Body of pancreas (tissue), 4 donors: Measurements from ENCODE around the gene C10orf95. TPM values are rescaled to one million over a fixed set of nuclear protein-coding genes. Genes with fewer than 3 reads are reported as not detected.

Source experiments
- ATAC-seq: fragments of 150-250 bp; one replicate; pipeline ENCODE4 v1.9.1; 2016
- DNase-seq, 4 donors: peaks; one replicate each; pipeline ENCODE4 v3.0.0-alpha.2; 2019
- H3K27ac ChIP-seq, 4 donors: fragments of 200-600 bp; sonication (generic); 1 replicate in 3 of 4; 2 replicates in 1 of 4; pipeline versions ENCODE4 v1.5.1 to v1.6.1; 2016 to 2019; ENCODE audit warnings: mild to moderate bottlenecking in 1 of 4, mixed read lengths in 1 of 4, moderate library complexity in 1 of 4
- H3K27me3 ChIP-seq, 2 donors: fragments of 200-600 bp; sonication (generic); one replicate each; pipeline ENCODE4 v1.6.0; 2016; ENCODE audit warnings: mild to moderate bottlenecking in 1 of 2
- H3K36me3 ChIP-seq, 2 donors: fragments of 200-600 bp; sonication (generic); replicated peaks in 1 of 2; 2 replicates each; pipeline ENCODE4 v1.5.1; 2016; ENCODE audit warnings: low read depth in 2 of 2; ENCODE audit not compliant: insufficient read depth in 1 of 2
- H3K4me1 ChIP-seq: fragments of 200-600 bp; sonication (generic); one replicate; pipeline ENCODE4 v1.6.0; 2016
- H3K4me3 ChIP-seq, 2 donors: fragments of 200-600 bp; sonication (generic); 1 replicate in 1 of 2; 2 replicates in 1 of 2; pipeline ENCODE4 v1.5.1; 2016 to 2019
- H3K9me3 ChIP-seq, 3 donors: fragments of 200-600 bp; sonication (generic); 1 replicate in 2 of 3; 2 replicates in 1 of 3; pipeline ENCODE4 v1.5.1; 2016
- CTCF ChIP-seq, 7 experiments: fragments of 450-650 bp in 4 of 7; fragments of 200-600 bp in 3 of 7; sonication (generic) in 3 of 7; IDR thresholded peaks; one replicate each; pipeline ENCODE4 v1.5.1; 2016 to 2019; ENCODE audit warnings: antibody characterized with exemption in 7 of 7
- POLR2A ChIP-seq, 3 donors: fragments of 450-650 bp; IDR thresholded peaks; one replicate each; pipeline ENCODE4 v1.6.1; 2016; ENCODE audit warnings: antibody characterized with exemption in 3 of 3, mild to moderate bottlenecking in 2 of 3
- WGBS, 2 donors: methylation state at CpG; one replicate each; pipeline ENCODE4 v1.1.5; 2017; 5-methylcytosine and 5-hydroxymethylcytosine counted together
- intact Hi-C: fragments of 100-400 bp; cut with DNase I; formaldehyde crosslinking; loops from one replicate; pipeline ENCODE4 v1.15.1; 2023
- total RNA-seq, 2 donors: library from RNA; depleted of rRNA; stranded (reverse); fragments of >200 nt; gene quantifications; one replicate each; pipeline ENCODE4 v1.1.0, GENCODE V29; 2016

The C10orf95 gene
- total RNA-seq, 2 donors from 2014 or later, result 0.66 to 4.2 TPM

GRCh38 chr10:102492983-102493382 is 41.6 kb upstream of the C10orf95 start:
- ATAC-seq (peak; percentile 90), DNase-seq (peak; percentile 63 to 84 (median 73))
- no peak for TF ChIP-seq POLR2A (IDR thresholded peaks at IDR 0.05)
- no peak for TF ChIP-seq CTCF (IDR thresholded peaks at IDR 0.05)
- intact Hi-C loops, result no loop called here
- Histone ChIP-seq H3K4me3 (no peak overlapping the region), H3K4me1 (peaks cover 25% of the 10 kb centered on the region), H3K36me3 (peaks cover 11 to 14% of the 10 kb centered on the region in 2 donors), H3K27ac (peak overlapping the region; percentile 34 to 59 (median 44)), H3K27me3 (no peaks in the 10 kb centered on the region), H3K9me3 (no peaks in the 10 kb centered on the region)
- WGBS, 2 donors, result 17 to 22% methylated on average over 2 of the region's 2 CpGs

GRCh38 chr10:102492344-102492939 is 41.1 kb upstream of the C10orf95 start:
- Histone ChIP-seq H3K4me3 (no peak overlapping the region), H3K27ac (peak overlapping the region; percentile 43 to 59 (median 46)), H3K36me3 (peaks cover 13 to 16% of the 10 kb centered on the region in 2 donors), H3K9me3 (no peaks in the 10 kb centered on the region), H3K27me3 (no peaks in the 10 kb centered on the region), H3K4me1 (peaks cover 25% of the 10 kb centered on the region)
- no peak for DNase-seq
- peak; percentile 18 for ATAC-seq
- intact Hi-C loops, result no loop called here
- TF ChIP-seq POLR2A (IDR thresholded peaks at IDR 0.05), result no peak
- TF ChIP-seq CTCF (IDR thresholded peaks at IDR 0.05), result no peak
- 67 to 71% methylated on average over 7 of the region's 7 CpGs for WGBS, 2 donors

GRCh38 chr10:102491136-102491535 is 39.8 kb upstream of the C10orf95 start:
- H3K27ac ChIP-seq, result no peak overlapping the region
- H3K4me1 ChIP-seq, result peaks cover 25% of the 10 kb centered on the region
- no peaks in the 10 kb centered on the region for H3K9me3 ChIP-seq
- no peak for TF ChIP-seq CTCF (IDR thresholded peaks at IDR 0.05)
- no peak for TF ChIP-seq POLR2A (IDR thresholded peaks at IDR 0.05)
- H3K27me3 ChIP-seq, result no peaks in the 10 kb centered on the region
- H3K36me3 ChIP-seq, result peaks cover 16 to 24% of the 10 kb centered on the region in 2 donors
- 82 to 84% methylated on average over 4 of the region's 4 CpGs for WGBS, 2 donors
- ATAC-seq, result no peak
- H3K4me3 ChIP-seq, result no peak overlapping the region
- no peak for DNase-seq
- intact Hi-C loops, result no loop called here

- Histone ChIP-seq H3K4me3 (no peak overlapping the region), H3K36me3 (peaks cover 35 to 75% of the 10 kb centered on the region in 2 donors), H3K4me1 (no peaks in the 10 kb centered on the region), H3K9me3 (no peaks in the 10 kb centered on the region), H3K27me3 (no peaks in the 10 kb centered on the region), H3K27ac (no peak overlapping the region)
- intact Hi-C loops, result loop anchor here (10.0 kb wide), 1 partner anchor 260 kb away; the partner anchor contains the start of gene ELOVL3
- DNase-seq, result no peak
- ATAC-seq, result no peak
- no peak for TF ChIP-seq POLR2A (IDR thresholded peaks at IDR 0.05)
- TF ChIP-seq CTCF (IDR thresholded peaks at IDR 0.05), result no peak
- WGBS, 2 donors, result 89 to 90% methylated on average over 18 of the region's 18 CpGs
Measured at GRCh38 chr10:102485093-102485784, 33.9 kb upstream of the C10orf95 start.
